GM19328 (cell line): Measurements from ENCODE around the gene PCDHB14.
"Not testable (repeated sequence)": the region's sequence is repeated elsewhere in the genome, so short reads cannot be mapped to it uniquely, and the experiment has no call there.

Experiments
- ATAC-seq: cut with Tn5 transposase; IDR thresholded peaks from one replicate; pipeline ENCODE4 v1.9.1; 2021; ENCODE audit warnings: mild to moderate bottlenecking, moderate library complexity; ENCODE audit not compliant: unreplicated experiment

PCDHB14 gene

GRCh38 chr5:141223112-141223783, at the start of gene PCDHB14:
PCDHB14 (plus strand) TSS chr5:141223343; CDS start chr5:141223506, 163 bp downstream.
- no peak for ATAC-seq

- ATAC-seq, result not testable (repeated sequence)
Observed at GRCh38 chr5:141174291-141175104, 48.6 kb upstream of the PCDHB14 start.

GRCh38 chr5:141175933-141176332, 47.2 kb upstream of the PCDHB14 start:
- no peak for ATAC-seq

- not testable (repeated sequence) for ATAC-seq
Observed at GRCh38 chr5:141177577-141178191, 45.5 kb upstream of the PCDHB14 start, which contains the start of gene PCDHB8. PCDHB8 (plus strand) TSS chr5:141177790; CDS start chr5:141178035, 245 bp downstream.

- not testable (repeated sequence) for ATAC-seq
Observed at GRCh38 chr5:141179371-141179770, 43.8 kb upstream of the PCDHB14 start.

- not testable (repeated sequence) for ATAC-seq
Observed at GRCh38 chr5:141179876-141180275, 43.3 kb upstream of the PCDHB14 start.

- ATAC-seq, result no peak
Observed at GRCh38 chr5:141180313-141180712, 42.8 kb upstream of the PCDHB14 start.

GRCh38 chr5:141182248-141182647, 40.9 kb upstream of the PCDHB14 start, which contains the start of gene PCDHB16:
PCDHB16 (plus strand) TSS chr5:141182387; CDS start chr5:141182560, 173 bp downstream.
- no peak for ATAC-seq

GRCh38 chr5:141184117-141184855, 38.9 kb upstream of the PCDHB14 start:
- ATAC-seq, result not testable (repeated sequence)

GRCh38 chr5:141186897-141187512, 36.1 kb upstream of the PCDHB14 start, which contains the start of gene PCDHB9:
PCDHB9 (plus strand) TSS chr5:141187161; CDS start chr5:141187319, 158 bp downstream.
- no peak for ATAC-seq

GRCh38 chr5:141188682-141189081, 34.5 kb upstream of the PCDHB14 start:
- ATAC-seq, result not testable (repeated sequence)

- ATAC-seq, result not testable (repeated sequence)
Observed at GRCh38 chr5:141189131-141189530, 34.0 kb upstream of the PCDHB14 start.

GRCh38 chr5:141192110-141192725, 30.9 kb upstream of the PCDHB14 start, which contains the start of gene PCDHB10:
PCDHB10 (plus strand) TSS chr5:141192353; CDS start chr5:141192553, 200 bp downstream.
- no peak for ATAC-seq

- not testable (repeated sequence) for ATAC-seq
Observed at GRCh38 chr5:141194332-141194731, 28.8 kb upstream of the PCDHB14 start.

GRCh38 chr5:141196363-141196762, 26.8 kb upstream of the PCDHB14 start:
- no peak for ATAC-seq

GRCh38 chr5:141199359-141200235, 23.5 kb upstream of the PCDHB14 start, which contains the start of gene PCDHB11:
PCDHB11 (plus strand) TSS chr5:141199627; CDS start chr5:141199775, 148 bp downstream.
- ATAC-seq, result no peak

- not testable (repeated sequence) for ATAC-seq
Observed at GRCh38 chr5:141201126-141201525, 22.0 kb upstream of the PCDHB14 start.

- not testable (repeated sequence) for ATAC-seq
Observed at GRCh38 chr5:141201646-141202045, 21.5 kb upstream of the PCDHB14 start.
